Skin epidermis (tissue), 12 donors: Measurements from ENCODE around the gene IQGAP1.
"Not testable (repeated sequence)": the region's sequence is repeated elsewhere in the genome, so short reads cannot be mapped to it uniquely, and the experiment has no call there.

Source experiments
- H3K27ac ChIP-seq, 21 experiments: fragments of 200-600 bp; sonication (generic) in 11 of 21; one replicate each; pipeline ENCODE4 v1.5.0; 2020; ENCODE audit warnings: mild to moderate bottlenecking in 3 of 21, inconsistent platforms in 2 of 21, moderate library complexity in 2 of 21
- H3K4me3 ChIP-seq, 7 experiments: fragments of 200-600 bp; sonication (generic) in 2 of 7; one replicate each; pipeline ENCODE4 v1.5.0; 2020; ENCODE audit warnings: inconsistent platforms in 2 of 7, mild to moderate bottlenecking in 2 of 7, moderate library complexity in 1 of 7

Gene IQGAP1

GRCh38 chr15:90402223-90402622 is 14.2 kb downstream of the IQGAP1 start:
- Histone ChIP-seq H3K4me3 (no peak overlapping the region), H3K27ac (peak overlapping the region; percentile 43 to 91 (median 84))

DNA sequence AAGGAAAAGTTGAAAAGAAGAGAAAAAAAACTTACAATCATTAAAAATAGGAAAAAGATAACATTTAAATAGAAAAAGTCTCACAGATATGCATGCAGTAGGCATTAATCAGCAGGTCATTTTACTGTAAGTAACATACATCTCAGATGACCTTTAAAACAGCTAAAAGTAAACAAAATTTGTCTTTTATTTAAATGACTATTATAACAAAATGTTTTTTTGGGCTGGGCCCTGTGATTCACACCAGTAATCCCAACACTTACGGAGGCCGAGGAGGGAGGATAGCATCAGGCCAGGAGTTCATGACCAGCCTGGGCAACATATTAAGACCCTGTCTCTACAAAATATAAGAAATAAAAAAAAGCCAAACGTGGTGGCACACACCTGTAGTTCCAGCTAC is 14.7 kb downstream of the IQGAP1 start:
- Histone ChIP-seq H3K27ac (peak overlapping the region in 19 of 21 experiments; percentile 42 to 91 (median 84)), H3K4me3 (no peak overlapping the region)

GRCh38 chr15:90405055-90405607 is 17.1 kb downstream of the IQGAP1 start:
- Histone ChIP-seq H3K27ac (peak overlapping the region in 10 of 21 experiments; percentile 16 to 86 (median 61)), H3K4me3 (no peak overlapping the region)

- no peak overlapping the region for H3K4me3 ChIP-seq
- peak overlapping the region in 13 of 21 experiments; percentile 2 to 77 (median 56) for H3K27ac ChIP-seq
Measured at GRCh38 chr15:90407336-90407735, 19.3 kb downstream of the IQGAP1 start.

DNA sequence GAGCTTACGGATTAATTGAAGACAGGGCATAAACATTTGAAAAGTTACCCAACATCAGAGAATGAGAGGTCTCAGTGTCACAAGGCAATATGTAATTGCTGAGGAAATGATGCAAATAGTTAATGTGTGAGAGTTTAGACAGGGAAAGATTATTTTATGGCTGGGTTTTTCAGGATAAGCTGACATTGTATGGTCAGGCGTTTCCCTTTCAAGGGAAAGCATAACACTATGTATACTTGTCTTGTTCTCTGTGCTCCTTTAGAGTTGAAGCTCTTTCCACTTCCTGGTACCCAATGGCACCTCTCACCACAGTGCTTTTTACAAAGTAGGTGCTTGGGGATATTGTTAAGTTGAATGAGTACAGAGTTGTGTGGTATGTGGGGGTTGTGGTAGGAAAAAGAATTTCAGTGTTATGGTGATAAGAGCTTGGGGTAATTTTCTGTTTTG is 19.9 kb downstream of the IQGAP1 start:
- H3K4me3 ChIP-seq = no peak overlapping the region
- peak overlapping the region in 15 of 21 experiments; percentile 2 to 77 (median 52) for H3K27ac ChIP-seq

DNA sequence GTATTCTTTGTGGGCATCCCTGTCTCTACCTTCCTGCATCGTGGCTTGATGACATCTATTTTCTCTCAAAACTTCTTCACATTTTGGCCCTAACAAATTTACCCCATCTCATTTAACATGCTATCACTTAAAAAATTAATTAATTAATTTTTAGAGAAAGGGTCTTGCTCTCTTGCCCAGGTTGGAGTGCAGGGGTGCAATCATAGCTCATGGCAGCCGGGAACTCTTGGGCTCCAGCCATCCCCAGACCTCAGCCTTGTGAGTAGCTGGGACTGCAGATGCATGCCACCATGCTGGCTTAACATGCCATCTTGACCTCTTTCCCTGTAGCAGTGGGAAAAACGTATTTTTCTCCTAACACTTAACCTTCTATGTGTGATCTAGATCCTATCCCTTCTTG is 20.6 kb downstream of the IQGAP1 start:
- peak overlapping the region in 12 of 21 experiments; percentile 4 to 77 (median 44) for H3K27ac ChIP-seq
- no peak overlapping the region for H3K4me3 ChIP-seq

- H3K4me3 ChIP-seq = not testable (repeated sequence)
- peak overlapping the region in 1 of 21 experiments; percentile 43 for H3K27ac ChIP-seq
Measured at GRCh38 chr15:90409587-90409986, 21.5 kb downstream of the IQGAP1 start.

DNA sequence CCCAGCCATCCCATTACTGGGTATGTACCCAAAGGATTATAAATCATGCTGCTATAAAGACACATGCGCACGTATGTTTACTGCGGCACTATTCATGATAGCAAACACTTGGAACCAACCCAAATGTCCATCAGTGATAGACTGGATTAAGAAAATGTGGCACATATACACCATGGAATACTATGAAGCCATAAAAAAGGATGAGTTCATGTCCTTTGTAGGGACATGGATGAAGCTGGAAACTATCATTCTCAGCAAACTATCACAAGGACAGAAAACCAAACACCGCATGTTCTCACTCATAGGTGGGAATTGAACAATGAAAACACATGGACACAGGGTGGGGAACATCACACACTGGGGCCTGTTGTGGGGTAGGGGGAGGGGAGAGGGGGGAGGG is 22.3 kb downstream of the IQGAP1 start:
- H3K27ac ChIP-seq, H3K4me3 ChIP-seq: not testable (repeated sequence)

- H3K4me3 ChIP-seq = no peak overlapping the region
- H3K27ac ChIP-seq = peak overlapping the region in 13 of 21 experiments; percentile 5 to 87 (median 55)
Measured at GRCh38 chr15:90411176-90411575, 23.1 kb downstream of the IQGAP1 start.

DNA sequence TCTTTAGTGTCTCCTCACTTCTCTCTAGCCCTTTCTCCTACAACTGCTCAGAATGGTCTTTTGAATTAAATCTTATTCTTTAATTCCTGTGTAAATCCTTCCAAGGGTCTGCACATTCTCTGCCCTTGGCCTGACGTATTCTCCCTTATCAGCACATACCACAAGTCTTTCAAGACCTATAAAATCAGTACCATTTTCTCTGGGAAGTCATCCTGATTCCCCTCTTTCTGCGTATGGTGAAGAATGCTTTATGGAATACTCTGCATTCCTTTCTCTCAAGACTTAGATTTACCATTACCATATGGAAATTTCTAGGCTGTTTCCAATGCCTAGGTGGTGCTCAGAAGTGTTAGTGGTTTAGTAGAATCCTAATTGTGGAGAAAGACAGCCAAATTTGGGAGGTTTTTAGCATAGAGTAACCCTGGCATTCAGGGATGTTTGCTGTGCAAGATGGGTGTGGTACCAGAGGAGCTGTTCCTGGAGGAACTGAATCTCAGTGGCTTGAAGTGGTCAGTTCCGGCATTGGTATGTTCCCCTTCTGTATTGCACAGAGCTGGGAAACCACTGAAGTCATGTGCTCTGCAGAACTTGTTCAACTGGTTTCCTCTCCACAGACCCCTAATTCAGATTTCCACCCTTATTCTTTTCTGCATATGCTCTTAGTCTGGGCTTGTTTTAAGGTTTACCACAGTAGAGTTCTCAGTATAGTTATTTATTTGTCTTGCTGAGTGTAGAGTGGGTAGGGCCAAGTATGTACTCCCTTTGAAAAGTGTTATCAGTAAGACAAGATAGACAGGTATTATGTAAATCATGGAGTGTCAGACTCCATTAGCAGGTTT is 24.5 kb downstream of the IQGAP1 start:
- peak overlapping the region in 20 of 21 experiments; percentile 46 to 87 (median 72) for H3K27ac ChIP-seq
- H3K4me3 ChIP-seq = no peak overlapping the region

DNA sequence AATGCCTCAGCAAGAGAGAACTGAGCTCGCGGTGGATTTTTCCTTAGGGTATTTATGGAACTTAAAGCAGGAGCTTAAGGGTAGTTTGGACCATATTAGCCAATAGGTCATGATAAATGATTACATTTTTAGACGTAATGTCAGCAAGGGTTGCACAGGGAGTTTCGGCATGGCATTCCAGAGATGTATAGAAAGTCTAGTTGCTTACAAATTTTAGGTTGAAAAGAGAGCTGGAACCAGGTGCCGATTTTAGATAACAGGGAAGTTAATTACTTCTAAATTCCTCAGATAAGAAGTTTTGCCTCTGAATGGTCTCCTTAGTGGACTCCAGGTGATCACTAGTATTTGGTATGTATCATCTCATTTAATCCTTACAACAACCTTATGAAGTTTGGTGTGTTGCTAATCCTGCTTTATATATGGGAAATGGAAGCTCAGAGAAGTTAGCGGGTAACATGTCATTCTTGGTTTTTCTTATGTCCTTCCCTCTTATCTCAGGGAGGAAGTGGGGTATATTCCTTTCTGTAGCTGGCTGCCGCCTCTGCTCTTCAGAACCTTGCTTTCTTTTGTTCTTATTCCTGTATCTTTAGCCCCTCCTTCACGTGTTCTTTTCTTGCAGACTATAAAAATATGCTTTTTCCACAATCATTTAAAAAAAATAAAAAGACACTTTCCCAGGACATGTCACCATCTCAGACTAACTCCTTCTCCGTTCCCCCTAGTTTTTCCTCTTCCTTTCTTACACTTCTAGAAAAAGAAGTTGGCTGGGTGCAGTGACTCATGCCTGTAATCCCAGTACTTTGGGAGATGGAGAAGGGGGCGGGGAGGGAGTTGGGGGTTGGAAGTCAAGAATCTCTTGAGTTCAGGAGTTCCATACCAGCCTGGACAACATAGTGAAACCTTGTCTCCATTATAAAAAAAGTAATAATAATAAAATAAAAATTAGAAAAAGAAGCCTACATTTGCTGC is 25.7 kb downstream of the IQGAP1 start:
- H3K4me3 ChIP-seq = peak overlapping the region in 2 of 7 experiments; percentile 9 to 15
- H3K27ac ChIP-seq = peak overlapping the region in 20 of 21 experiments; percentile 11 to 87 (median 72)

DNA sequence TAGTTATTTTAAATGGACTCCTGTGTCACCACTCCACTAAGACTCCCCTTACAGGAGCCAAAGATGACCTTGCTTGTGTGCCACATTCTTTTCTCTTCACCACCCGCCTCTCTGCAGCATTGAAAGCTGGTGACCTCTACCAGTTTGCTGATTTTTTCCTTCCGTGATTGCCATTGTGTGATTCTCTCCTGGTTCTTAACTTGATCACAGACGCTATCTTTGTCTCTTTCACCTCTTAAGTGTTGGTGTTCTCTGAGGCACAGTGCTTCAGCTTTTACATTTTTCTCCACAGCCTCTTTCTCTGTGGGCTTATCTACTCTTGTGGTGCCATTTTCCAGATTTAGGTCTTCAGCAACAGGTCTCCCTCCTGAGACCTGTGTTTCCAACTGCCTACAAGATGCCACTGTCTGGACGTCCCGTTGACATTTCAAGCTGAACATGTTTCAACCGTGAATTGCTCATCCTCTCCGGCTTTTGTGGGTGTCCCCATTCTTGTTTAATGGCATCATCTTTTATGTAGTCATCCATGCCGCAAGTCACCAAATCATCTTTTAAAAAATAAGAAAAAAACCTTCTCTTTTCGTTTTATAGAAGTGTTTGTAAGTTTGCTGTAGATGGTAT is 26.5 kb downstream of the IQGAP1 start:
- peak overlapping the region in 20 of 21 experiments; percentile 4 to 87 (median 72) for H3K27ac ChIP-seq
- H3K4me3 ChIP-seq = peak overlapping the region in 1 of 7 experiments; percentile 9

DNA sequence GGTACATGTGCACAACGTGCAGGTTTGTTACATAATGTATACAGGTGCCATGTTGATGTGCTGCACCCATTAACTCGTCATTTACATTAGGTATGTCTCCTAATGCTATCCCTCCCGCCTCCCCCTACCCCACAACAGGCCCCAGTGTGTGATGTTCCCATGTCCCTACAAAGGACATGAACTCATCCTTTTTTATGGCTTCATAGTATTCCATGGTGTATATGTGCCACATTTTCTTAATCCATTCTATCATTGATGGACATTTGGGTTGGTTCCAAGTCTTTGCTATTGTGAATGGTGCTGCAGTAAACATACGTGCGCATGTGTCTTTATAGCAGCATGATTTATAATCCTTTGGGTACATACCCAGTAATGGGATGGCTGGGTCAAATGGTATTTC is 28.0 kb downstream of the IQGAP1 start:
- not testable (repeated sequence) for H3K4me3 ChIP-seq
- peak overlapping the region in 1 of 21 experiments; percentile 87 for H3K27ac ChIP-seq

DNA sequence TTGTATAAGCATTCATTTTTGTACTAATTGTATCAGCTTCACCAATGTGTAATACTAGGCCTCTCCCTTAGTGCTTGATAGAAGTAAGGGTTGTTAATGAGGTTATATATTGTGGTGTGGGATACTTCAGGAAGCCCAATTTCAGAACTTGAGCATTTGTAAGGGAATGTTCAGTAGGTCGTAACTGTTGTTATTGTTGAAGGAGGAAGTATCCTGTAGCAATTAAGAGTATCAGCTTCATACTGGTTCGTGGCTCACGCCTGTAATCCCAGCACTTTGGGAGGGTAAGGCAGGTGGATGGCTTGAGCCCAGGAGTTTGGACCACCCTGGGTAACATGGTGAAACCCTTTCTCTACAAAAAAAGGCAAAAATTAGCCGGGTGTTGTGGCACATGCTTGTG is 30.6 kb downstream of the IQGAP1 start:
- H3K4me3 ChIP-seq = no peak overlapping the region
- peak overlapping the region in 11 of 21 experiments; percentile 12 to 76 (median 57) for H3K27ac ChIP-seq

- no peak overlapping the region for H3K4me3 ChIP-seq
- peak overlapping the region in 10 of 21 experiments; percentile 12 to 76 (median 56) for H3K27ac ChIP-seq
Measured at GRCh38 chr15:90419206-90419605, 31.2 kb downstream of the IQGAP1 start.

DNA sequence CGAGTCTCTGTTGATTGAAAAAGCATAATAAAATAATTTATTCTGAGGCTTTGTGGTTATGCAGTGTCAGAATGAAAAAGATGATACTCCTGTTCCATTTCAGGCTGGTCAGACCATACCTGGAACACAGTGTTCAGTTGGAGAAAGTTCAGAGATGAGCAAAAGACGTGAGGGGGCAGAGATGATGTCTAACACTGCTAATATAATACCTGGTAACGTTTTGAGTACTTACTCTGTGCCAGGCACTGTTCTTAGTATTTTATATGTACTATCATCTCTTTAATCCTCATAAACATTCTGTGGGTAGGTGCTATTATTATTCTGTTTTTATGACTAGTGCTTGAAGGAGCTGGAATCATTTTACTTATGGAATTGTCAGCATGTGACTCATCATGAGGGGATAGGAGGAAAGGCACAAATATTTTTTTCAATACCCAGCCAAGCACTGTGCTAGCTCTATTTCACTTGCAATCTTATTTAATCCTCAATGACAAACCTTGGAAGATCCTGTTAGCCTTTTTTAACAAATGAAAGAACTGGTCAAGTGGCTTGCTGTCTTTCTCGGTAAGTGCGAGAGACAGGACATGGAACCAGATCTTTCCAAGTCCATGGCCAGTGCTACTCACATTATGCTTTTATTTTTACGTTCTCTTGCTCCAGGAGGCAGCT is 31.8 kb downstream of the IQGAP1 start:
- Histone ChIP-seq H3K4me3 (no peak overlapping the region), H3K27ac (peak overlapping the region in 18 of 21 experiments; percentile 2 to 79 (median 60))

GRCh38 chr15:90420451-90420850 is 32.4 kb downstream of the IQGAP1 start:
- Histone ChIP-seq H3K4me3 (no peak overlapping the region), H3K27ac (peak overlapping the region in 18 of 21 experiments; percentile 2 to 79 (median 60))

DNA sequence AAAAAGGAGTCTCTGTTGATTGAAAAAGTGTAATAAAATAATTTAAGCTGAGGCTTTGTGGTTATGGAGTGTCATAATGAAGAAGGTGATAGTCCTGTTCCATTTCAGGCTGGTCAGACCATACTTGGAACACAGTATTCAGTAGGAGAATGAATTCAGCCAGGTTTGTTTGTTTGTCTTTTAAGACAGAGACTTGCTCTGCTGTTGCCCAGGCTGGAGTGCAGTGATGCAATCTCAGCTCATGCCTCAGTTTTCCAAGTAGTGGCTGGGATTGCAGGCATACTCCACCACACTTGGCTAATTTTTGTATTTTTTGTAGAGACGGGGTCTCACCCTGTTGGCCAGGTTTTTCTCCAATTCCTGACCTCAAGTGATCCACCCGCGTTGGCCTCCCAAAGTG is 33.5 kb downstream of the IQGAP1 start:
- Histone ChIP-seq H3K4me3 (no peak overlapping the region), H3K27ac (peak overlapping the region in 4 of 21 experiments; percentile 2 to 79 (median 42))

DNA sequence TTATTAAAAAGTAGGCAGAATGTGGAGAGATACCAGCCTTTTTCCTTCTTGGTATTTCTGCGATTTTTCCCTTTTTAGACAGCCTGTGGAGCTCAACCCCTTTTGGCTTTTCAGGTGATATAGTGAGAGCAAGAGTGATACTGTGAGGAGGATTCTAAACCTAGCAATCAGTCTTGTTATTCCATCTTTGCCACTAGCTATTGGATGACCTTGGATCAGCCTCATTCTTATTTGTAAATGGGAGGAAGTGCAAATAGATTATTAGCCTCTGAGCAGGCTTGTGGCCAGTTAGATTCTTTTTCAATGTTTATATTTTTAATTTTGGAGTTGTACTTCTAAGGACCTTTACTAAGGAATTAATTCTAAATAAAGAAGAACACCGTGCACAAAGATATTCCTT is 34.0 kb downstream of the IQGAP1 start:
- Histone ChIP-seq H3K27ac (no peak overlapping the region), H3K4me3 (no peak overlapping the region)
